Sigmoid colon (tissue), 4 donors: ENCODE measurements around the gene ACP7.

Experiments
- POLR2AphosphoS5 ChIP-seq, 4 donors: sonication (generic); formaldehyde crosslinking; IDR thresholded peaks; one replicate each; pipeline ENCODE4 v1.6.1; 2017; ENCODE audit warnings: antibody characterized with exemption in 4 of 4
- TF ChIP-seq, protein P1 (sequence below), 4 experiments: fragments of 450-650 bp in 3 of 4; fragments of 200-600 bp in 1 of 4; IDR thresholded peaks; one replicate each; pipeline ENCODE4 v1.5.1; 2016 to 2019; ENCODE audit warnings: antibody characterized with exemption in 4 of 4, mild to moderate bottlenecking in 3 of 4, moderate library complexity in 2 of 4

DNA sequence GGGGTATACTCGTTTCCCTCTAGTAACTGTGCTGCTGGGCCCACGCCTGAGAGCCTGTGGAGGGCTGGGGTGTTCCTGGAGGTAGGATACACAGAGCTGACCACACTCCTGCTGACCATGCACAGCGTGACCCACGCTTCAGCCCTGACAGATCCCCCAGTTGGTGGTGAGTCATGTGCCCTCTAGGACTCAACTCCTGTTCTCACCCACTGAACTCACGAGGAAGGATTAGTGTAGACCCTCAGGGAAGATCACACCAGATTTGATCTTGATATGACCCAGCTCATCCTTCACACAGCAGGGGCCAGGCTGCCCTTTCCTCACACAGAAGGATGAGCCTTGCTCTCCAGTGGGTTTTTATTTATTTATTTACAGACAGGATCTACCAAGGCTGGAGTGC lies 13.3 kb upstream of the ACP7 start:
- TF ChIP-seq, protein P1, sequence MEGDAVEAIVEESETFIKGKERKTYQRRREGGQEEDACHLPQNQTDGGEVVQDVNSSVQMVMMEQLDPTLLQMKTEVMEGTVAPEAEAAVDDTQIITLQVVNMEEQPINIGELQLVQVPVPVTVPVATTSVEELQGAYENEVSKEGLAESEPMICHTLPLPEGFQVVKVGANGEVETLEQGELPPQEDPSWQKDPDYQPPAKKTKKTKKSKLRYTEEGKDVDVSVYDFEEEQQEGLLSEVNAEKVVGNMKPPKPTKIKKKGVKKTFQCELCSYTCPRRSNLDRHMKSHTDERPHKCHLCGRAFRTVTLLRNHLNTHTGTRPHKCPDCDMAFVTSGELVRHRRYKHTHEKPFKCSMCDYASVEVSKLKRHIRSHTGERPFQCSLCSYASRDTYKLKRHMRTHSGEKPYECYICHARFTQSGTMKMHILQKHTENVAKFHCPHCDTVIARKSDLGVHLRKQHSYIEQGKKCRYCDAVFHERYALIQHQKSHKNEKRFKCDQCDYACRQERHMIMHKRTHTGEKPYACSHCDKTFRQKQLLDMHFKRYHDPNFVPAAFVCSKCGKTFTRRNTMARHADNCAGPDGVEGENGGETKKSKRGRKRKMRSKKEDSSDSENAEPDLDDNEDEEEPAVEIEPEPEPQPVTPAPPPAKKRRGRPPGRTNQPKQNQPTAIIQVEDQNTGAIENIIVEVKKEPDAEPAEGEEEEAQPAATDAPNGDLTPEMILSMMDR (IDR thresholded peaks at IDR 0.05) = no peak
- no peak for TF ChIP-seq POLR2AphosphoS5 (IDR thresholded peaks at IDR 0.05)
